Mammary epithelial cell (primary cell): Measurements from ENCODE around the gene TMEM237.

ENCODE experiments used
- EZH2 ChIP-seq: IDR thresholded peaks from 2 replicates; pipeline ENCODE4 v1.6.1; 2012; ENCODE audit warnings: low read length, inconsistent platforms, borderline replicate concordance
- TF ChIP-seq, protein P1 (sequence below), 2 donors: IDR thresholded peaks in 1 of 2; conservative IDR thresholded peaks in 1 of 2; 2 replicates each; pipeline ENCODE4 v1.5.1; 2011 to 2012; ENCODE audit warnings: inconsistent platforms in 2 of 2, low read length in 2 of 2, mild to moderate bottlenecking in 2 of 2, control low read depth in 1 of 2, low read depth in 1 of 2; ENCODE audit not compliant: insufficient read depth in 1 of 2; ENCODE audit errors: extremely low read depth in 1 of 2

DNA sequence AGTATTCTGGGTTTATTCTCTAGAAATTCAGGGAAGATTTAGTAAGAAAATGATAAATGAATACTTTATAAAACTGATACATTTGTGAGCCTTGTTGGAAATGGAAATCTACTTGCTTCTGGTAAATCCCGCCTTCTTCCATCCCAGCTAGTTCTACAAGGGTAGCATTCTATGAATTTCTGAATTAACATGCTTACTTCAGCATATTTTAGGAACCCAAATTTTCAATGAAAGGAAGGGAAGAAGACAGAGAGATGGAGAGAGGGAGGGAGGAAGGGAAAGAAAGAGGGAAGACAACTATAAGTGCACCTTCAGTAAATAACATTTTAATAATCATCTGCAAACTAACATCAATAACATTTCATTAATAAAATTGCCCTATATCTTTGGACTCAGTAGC lies 26.6 kb upstream of the TMEM237 start:
- TF ChIP-seq, protein P1, sequence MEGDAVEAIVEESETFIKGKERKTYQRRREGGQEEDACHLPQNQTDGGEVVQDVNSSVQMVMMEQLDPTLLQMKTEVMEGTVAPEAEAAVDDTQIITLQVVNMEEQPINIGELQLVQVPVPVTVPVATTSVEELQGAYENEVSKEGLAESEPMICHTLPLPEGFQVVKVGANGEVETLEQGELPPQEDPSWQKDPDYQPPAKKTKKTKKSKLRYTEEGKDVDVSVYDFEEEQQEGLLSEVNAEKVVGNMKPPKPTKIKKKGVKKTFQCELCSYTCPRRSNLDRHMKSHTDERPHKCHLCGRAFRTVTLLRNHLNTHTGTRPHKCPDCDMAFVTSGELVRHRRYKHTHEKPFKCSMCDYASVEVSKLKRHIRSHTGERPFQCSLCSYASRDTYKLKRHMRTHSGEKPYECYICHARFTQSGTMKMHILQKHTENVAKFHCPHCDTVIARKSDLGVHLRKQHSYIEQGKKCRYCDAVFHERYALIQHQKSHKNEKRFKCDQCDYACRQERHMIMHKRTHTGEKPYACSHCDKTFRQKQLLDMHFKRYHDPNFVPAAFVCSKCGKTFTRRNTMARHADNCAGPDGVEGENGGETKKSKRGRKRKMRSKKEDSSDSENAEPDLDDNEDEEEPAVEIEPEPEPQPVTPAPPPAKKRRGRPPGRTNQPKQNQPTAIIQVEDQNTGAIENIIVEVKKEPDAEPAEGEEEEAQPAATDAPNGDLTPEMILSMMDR (conservative IDR thresholded peaks at IDR 0.05 in 1 of 2, IDR thresholded peaks at IDR 0.05 in 1 of 2; ENCODE audit: extremely low read depth in 1 of 2, insufficient read depth in 1 of 2, low read depth in 1 of 2, low read length in 2 of 2), result no peak
- TF ChIP-seq EZH2, result no peak
